Coronary artery (tissue), 2 donors: ENCODE measurements around the gene BCKDK.

Source experiments
- DNase-seq: peaks from one replicate; pipeline ENCODE4 v3.0.0-alpha.2; 2017; ENCODE audit warnings: low spot score
- H3K27ac ChIP-seq, 2 donors: fragments of 200-600 bp; sonication (generic); one replicate each; pipeline ENCODE4 v1.5.1; 2016 to 2019
- H3K4me3 ChIP-seq: fragments of 200-600 bp; sonication (generic); 2 replicates; pipeline ENCODE4 v1.5.1; 2016; ENCODE audit warnings: mild to moderate bottlenecking, moderate library complexity
- CTCF ChIP-seq: fragments of 200-600 bp; sonication (generic); IDR thresholded peaks from one replicate; pipeline ENCODE4 v1.5.1; 2019; ENCODE audit warnings: antibody characterized with exemption

Gene BCKDK

DNA sequence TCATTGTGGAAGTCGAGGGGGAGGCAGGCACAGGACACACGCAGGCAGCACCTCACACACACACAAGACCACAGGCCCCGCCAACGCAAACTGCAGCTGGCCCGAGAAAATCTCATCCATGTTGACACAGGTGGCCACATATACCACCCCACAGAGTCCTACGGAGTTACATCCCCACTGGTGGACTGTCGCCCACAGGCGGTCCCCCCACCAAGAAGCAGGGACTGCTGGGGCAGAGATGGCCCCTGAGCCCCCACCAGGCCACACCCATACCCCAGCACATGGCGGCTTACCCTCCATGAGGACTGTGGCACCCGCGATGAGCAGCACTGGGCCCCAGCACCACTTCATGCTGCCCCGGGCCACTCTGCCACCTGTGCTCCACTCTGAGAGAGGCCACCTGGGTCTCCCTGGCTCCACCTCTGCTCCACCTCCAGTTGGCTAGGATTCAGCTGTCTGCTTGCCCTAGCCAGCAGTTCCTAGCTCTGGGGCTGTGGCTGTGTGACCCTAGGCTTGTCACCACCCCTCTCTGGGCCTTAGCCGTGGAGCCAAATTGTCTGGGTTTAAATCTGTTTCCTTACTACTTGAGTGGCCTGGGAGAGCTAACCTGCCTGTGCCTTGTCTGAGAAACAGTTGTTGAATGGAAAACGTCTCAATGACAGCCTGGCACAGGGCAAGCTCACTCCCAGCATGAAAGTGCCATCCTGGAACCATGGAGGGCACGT, 19.6 kb upstream of the BCKDK start, which contains the start of gene PRSS53:
Gene PRSS53 (minus strand): TSS at position 485 of the 725 bp plus-strand sequence. CDS start 134 bp downstream, at position 351.
- TF ChIP-seq CTCF = no peak
- Histone ChIP-seq H3K4me3 (no peak within 1 kb of the TSS), H3K27ac (no peak within 1 kb of the TSS)
- DNase-seq = no peak

GRCh38 chr16:31089199-31089598, 19.0 kb upstream of the BCKDK start:
- no peak overlapping the region for H3K4me3 ChIP-seq
- no peak overlapping the region for H3K27ac ChIP-seq
- no peak for TF ChIP-seq CTCF
- no peak for DNase-seq

DNA sequence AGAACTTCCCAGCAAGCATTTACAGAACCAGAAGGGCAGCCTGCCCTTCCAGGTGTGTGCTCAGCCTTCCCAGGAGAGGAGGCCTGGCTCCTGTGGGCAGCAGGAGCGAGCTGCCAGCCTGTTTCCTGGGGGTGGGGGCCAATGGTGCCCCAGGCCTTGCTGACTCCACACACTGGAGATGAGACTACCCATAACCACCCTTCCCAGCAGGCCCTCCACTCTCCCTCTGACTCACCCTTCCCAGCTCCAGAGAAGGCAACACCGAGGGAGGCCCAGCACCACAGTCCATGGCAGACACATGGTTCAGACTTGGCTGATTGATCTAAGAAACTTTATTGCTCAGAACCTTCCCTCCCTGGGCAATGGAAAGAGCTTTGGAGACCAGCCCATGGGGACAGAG, 17.6 kb upstream of the BCKDK start:
- Histone ChIP-seq H3K27ac (no peak overlapping the region), H3K4me3 (no peak overlapping the region)
- no peak for TF ChIP-seq CTCF
- no peak for DNase-seq

GRCh38 chr16:31092330-31092729, 15.9 kb upstream of the BCKDK start:
- TF ChIP-seq CTCF = no peak
- DNase-seq = no peak
- no peak overlapping the region for H3K27ac ChIP-seq

GRCh38 chr16:31093132-31093703, 15.0 kb upstream of the BCKDK start:
- peak overlapping the region in 1 of 2 donors; percentile 40 for H3K27ac ChIP-seq
- peak overlapping the region; percentile 93 for H3K4me3 ChIP-seq
- no peak for DNase-seq

More at GRCh38 chr16:31092330-31092729, 15.9 kb upstream of the BCKDK start:
- H3K4me3 ChIP-seq = no peak overlapping the region

GRCh38 chr16:31094088-31094423, 14.1 kb upstream of the BCKDK start:
- no peak for DNase-seq
- H3K27ac ChIP-seq = peak overlapping the region; percentile 77 to 94
- TF ChIP-seq CTCF = no peak
- peak overlapping the region; percentile 93 for H3K4me3 ChIP-seq

More at GRCh38 chr16:31093132-31093703, 15.0 kb upstream of the BCKDK start:
- TF ChIP-seq CTCF = no peak
